Erythroblast (primary cell): ENCODE results near the gene RAB43.

ENCODE experiments used
- GATA1 ChIP-seq: IDR thresholded peaks from 2 replicates; pipeline ENCODE4 v1.6.1; 2011; ENCODE audit warnings: low read depth, mild to moderate bottlenecking, control low read depth, low read length, moderate library complexity
- POLR2A ChIP-seq: IDR thresholded peaks from 2 replicates; pipeline ENCODE4 v1.6.1; 2011; ENCODE audit warnings: mild to moderate bottlenecking, low read length

DNA sequence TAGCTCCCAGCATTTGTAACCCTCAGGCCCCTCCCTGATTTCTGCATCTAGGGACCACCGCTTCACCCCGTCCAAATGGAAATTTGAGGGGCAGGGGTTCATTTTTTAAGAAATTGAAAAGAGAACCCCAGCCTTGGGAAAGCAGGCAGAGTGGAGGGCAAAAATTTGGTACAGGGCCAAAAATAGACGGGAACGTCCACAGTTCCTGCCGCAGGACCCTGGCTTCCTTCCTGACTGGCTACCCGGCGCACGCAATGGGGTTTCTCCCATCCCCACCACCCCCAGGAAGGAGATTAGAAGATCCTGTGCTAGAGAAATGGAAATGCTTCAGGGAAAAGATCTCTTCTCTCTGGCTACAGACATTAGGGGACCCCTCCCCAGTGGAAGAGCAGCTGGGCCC lies 40.1 kb downstream of the RAB43 start:
- no peak for TF ChIP-seq POLR2A
- TF ChIP-seq GATA1, result no peak
